Peyer's patch (tissue), 4 donors: Measurements from ENCODE around the gene FRMPD1. TPM values are rescaled to one million over a fixed set of nuclear protein-coding genes. Genes with fewer than 3 reads are reported as not detected.
"Not testable (repeated sequence)": the region's sequence is repeated elsewhere in the genome, so short reads cannot be mapped to it uniquely, and the experiment has no call there.

Experiments
- DNase-seq, 3 donors: peaks; one replicate each; pipeline ENCODE4 v3.0.0-alpha.2; 2017 to 2019
- H3K27ac ChIP-seq, 4 donors: fragments of 200-600 bp; sonication (generic); one replicate each; pipeline ENCODE4 v1.5.1; 2016 to 2019
- H3K27me3 ChIP-seq, 2 donors: fragments of 200-600 bp; sonication (generic); one replicate each; pipeline ENCODE4 v1.5.1; 2019
- H3K36me3 ChIP-seq, 3 donors: fragments of 200-600 bp; sonication (generic); one replicate each; pipeline ENCODE4 v1.5.1; 2016 to 2019
- H3K4me1 ChIP-seq, 4 donors: fragments of 200-600 bp; sonication (generic); one replicate each; pipeline ENCODE4 v1.5.1; 2016 to 2019
- H3K4me3 ChIP-seq, 4 donors: fragments of 200-600 bp; sonication (generic); 1 replicate in 3 of 4; 2 replicates in 1 of 4; pipeline ENCODE4 v1.5.1; 2016 to 2019; ENCODE audit warnings: mild to moderate bottlenecking in 1 of 4
- H3K9me3 ChIP-seq, 4 donors: fragments of 200-600 bp; sonication (generic); one replicate each; pipeline ENCODE4 v1.5.1; 2016 to 2019; ENCODE audit warnings: mild to moderate bottlenecking in 1 of 4
- POLR2A ChIP-seq, 2 donors: fragments of 450-650 bp; IDR thresholded peaks; one replicate each; pipeline ENCODE4 v1.5.1; 2017; ENCODE audit warnings: antibody characterized with exemption in 2 of 2, mild to moderate bottlenecking in 2 of 2, moderate library complexity in 2 of 2
- total RNA-seq, 4 donors: library from RNA; depleted of rRNA; stranded (reverse); fragments of >200 nt; gene quantifications; one replicate each; pipeline ENCODE4 v1.1.0, GENCODE V29; 2016
- TF ChIP-seq, protein P1 (sequence below), 6 experiments: fragments of 450-650 bp in 4 of 6; fragments of 200-600 bp in 2 of 6; sonication (generic) in 1 of 6; IDR thresholded peaks; one replicate each; pipeline ENCODE4 v1.5.1; 2017 to 2019; ENCODE audit warnings: antibody characterized with exemption in 6 of 6, mild to moderate bottlenecking in 3 of 6, moderate library complexity in 1 of 6

The FRMPD1 gene
- total RNA-seq, 4 donors from 2014 or later, result 0.40 TPM; not detected in 3

DNA sequence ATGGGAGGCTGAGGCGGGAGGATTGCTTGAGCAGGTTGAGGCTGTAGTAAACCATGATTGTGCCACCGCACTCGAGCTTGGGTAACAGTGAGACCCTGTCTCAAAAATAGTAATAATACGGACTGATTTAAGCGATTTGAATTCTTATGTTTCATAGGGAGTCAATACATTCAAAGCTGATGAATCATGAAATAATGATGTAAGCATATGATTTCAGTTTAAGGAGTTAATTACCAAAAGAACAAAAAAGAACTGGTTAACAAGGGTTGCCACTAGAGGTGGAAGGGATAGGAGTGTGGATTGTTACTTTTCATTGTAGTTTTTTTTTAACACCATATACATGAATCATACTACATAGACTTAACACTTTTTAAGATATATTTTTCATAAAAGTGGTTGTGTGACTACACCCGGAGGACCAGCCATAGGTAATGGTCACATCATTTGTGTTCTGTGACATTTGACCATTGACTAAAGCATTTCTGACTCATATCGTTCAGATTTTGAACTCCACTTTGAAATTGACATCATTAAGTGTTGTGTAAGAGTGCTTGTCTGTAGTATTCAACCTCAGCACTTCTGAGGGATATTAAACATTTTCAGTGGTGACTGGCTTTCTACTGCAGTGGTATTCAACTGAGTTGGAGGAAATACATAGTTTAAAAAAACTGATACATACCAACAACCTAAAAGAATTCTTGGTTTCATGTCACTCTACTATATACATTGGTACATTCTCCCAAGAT is 109.8 kb downstream of the FRMPD1 start:
- no peaks in the 10 kb centered on the region for H3K36me3 ChIP-seq
- no peaks in the 10 kb centered on the region for H3K4me1 ChIP-seq
- H3K4me3 ChIP-seq, result no peak overlapping the region
- no peak overlapping the region for H3K27ac ChIP-seq
- H3K27me3 ChIP-seq, result no peaks in the 10 kb centered on the region
- no peak for DNase-seq
- no peaks in the 10 kb centered on the region for H3K9me3 ChIP-seq
- TF ChIP-seq, protein P1, sequence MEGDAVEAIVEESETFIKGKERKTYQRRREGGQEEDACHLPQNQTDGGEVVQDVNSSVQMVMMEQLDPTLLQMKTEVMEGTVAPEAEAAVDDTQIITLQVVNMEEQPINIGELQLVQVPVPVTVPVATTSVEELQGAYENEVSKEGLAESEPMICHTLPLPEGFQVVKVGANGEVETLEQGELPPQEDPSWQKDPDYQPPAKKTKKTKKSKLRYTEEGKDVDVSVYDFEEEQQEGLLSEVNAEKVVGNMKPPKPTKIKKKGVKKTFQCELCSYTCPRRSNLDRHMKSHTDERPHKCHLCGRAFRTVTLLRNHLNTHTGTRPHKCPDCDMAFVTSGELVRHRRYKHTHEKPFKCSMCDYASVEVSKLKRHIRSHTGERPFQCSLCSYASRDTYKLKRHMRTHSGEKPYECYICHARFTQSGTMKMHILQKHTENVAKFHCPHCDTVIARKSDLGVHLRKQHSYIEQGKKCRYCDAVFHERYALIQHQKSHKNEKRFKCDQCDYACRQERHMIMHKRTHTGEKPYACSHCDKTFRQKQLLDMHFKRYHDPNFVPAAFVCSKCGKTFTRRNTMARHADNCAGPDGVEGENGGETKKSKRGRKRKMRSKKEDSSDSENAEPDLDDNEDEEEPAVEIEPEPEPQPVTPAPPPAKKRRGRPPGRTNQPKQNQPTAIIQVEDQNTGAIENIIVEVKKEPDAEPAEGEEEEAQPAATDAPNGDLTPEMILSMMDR (IDR thresholded peaks at IDR 0.05), result no peak
- no peak for TF ChIP-seq POLR2A (IDR thresholded peaks at IDR 0.05)

DNA sequence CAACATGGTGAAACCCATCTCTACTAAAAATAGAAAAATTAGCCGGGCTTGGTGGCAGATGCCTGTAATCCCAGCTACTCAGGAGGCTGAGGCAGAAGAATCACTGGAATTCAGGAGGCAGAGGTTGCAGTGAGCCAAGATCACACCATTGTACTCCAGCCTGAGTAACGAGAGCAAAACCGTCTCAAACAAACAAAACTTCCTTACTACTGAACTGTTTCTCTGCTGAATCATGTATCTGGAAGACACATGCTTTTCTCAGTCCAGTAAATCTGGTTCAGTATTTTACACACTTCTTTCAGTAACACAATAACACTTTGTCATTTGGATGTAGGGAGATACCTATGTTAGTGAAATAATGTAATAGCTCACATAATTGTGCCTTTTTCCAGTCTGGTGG is 110.8 kb downstream of the FRMPD1 start:
- Histone ChIP-seq H3K4me3 (no peak overlapping the region), H3K27ac (no peak overlapping the region), H3K4me1 (no peaks in the 10 kb centered on the region), H3K36me3 (no peaks in the 10 kb centered on the region), H3K9me3 (no peaks in the 10 kb centered on the region), H3K27me3 (no peaks in the 10 kb centered on the region)
- TF ChIP-seq, protein P1 (IDR thresholded peaks at IDR 0.05), result no peak
- no peak for TF ChIP-seq POLR2A (IDR thresholded peaks at IDR 0.05)
- no peak for DNase-seq

DNA sequence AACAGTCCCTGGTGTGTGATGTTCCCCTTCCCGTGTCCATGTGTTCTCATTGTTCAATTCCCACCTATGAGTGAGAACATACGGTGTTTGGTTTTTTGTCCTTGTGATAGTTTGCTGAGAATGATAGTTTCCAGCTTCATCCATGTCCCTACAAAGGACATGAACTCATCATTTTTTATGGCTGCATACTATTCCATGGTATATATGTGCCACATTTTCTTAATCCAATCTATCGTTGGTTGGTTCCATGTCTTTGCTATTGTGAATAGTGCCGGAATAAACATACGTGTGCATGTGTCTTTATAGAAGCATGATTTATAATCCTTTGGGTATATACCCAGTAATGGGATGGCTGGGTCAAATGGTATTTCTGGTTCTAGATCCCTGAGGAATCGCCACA is 114.5 kb downstream of the FRMPD1 start:
- H3K36me3 ChIP-seq, H3K9me3 ChIP-seq: not testable (repeated sequence)

DNA sequence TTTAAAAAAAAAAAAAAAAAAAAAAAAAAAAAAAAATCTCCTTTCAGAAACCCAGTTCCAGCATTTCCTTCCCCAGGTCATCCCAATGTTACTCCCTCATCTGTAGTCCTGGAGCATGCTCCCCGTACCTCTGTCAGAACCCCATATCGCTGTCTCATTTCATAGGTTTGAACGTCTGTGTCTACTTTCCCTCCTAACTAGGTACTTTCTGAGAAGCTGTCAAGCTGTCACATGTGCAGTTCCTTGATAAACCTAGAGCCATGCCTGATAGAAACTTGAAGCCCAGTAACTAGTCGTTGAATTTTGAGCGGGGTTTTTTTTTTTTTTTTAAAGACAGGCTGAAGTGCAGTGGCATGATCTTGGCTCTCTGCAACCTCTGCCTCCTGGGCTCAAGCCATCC is 118.6 kb downstream of the FRMPD1 start:
- Histone ChIP-seq H3K4me1 (no peaks in the 10 kb centered on the region), H3K27me3 (no peaks in the 10 kb centered on the region), H3K4me3 (no peak overlapping the region), H3K36me3 (peaks cover 0 to 32% (median 0%) of the 10 kb centered on the region in 3 donors), H3K27ac (no peak overlapping the region), H3K9me3 (no peaks in the 10 kb centered on the region)
- no peak for DNase-seq
- TF ChIP-seq, protein P1 (IDR thresholded peaks at IDR 0.05), result no peak
- TF ChIP-seq POLR2A (IDR thresholded peaks at IDR 0.05), result no peak

More for the DNA sequence above, 114.5 kb downstream of the FRMPD1 start:
- DNase-seq, H3K27ac ChIP-seq, H3K4me1 ChIP-seq, H3K4me3 ChIP-seq, H3K27me3 ChIP-seq: not testable (repeated sequence)

DNA sequence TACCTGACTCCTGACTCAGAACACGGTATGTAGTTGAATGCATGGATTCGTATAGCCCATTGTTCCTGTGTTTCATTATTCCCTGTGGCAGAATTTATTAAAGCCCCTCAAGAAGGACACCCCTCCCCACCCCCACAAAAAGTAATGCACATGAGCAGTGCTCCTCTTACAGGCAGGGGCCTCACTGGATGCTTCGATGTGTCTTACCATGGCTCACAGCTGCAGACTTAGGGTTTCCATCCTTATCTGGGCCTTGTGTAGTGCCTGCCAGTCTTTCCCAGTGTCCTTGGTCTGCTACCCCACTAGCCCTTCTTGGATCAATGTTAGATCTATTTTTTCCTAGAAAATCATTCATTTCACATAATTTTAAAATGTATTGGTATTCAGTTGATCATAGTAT is 119.2 kb downstream of the FRMPD1 start:
- H3K36me3 ChIP-seq, result peaks cover 0 to 32% (median 0%) of the 10 kb centered on the region in 3 donors
- no peak for DNase-seq
- H3K4me1 ChIP-seq, result no peaks in the 10 kb centered on the region
- no peak overlapping the region for H3K4me3 ChIP-seq
- no peak overlapping the region for H3K27ac ChIP-seq
- TF ChIP-seq POLR2A (IDR thresholded peaks at IDR 0.05), result no peak
- TF ChIP-seq, protein P1 (IDR thresholded peaks at IDR 0.05), result no peak
- no peaks in the 10 kb centered on the region for H3K9me3 ChIP-seq
- H3K27me3 ChIP-seq, result no peaks in the 10 kb centered on the region

DNA sequence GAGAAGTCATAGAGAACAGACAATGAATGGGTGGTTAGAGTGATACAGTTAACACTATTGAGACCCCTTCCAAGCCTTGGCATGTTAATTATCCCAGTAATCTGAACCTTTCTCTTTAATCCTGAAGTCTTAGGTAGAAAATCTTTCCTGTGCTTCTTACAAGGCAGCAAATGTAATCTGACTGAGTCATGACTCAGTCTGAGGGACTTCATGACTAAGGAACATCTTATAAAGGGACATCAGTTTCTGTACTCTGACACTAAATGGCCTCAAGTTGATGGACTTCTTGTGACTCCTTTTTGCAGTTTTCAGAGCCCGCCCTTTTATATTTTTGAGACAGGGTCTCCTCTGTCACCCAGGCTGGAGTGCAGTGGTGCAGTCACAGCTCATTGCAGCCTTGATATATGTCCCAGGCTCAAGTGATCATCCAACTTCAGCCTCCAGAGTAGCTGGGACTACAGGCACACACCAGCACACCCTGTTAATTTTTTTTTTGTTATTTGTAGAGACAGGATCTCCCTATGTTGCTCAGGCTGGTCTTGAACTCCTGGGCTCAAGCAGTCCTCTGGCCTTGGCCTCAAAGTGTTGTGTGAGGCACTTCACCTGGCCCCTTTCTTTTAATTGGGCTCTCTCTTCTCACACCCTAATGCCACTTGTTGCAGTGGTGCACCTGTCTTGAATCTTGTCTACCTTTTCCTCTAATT is 124.6 kb downstream of the FRMPD1 start:
- no peak for DNase-seq
- H3K36me3 ChIP-seq, result peaks cover 0 to 72% (median 0%) of the 10 kb centered on the region in 3 donors
- TF ChIP-seq, protein P1 (IDR thresholded peaks at IDR 0.05), result no peak
- no peak for TF ChIP-seq POLR2A (IDR thresholded peaks at IDR 0.05)
- H3K27ac ChIP-seq, result no peak overlapping the region
- no peaks in the 10 kb centered on the region for H3K27me3 ChIP-seq
- H3K4me3 ChIP-seq, result no peak overlapping the region
- H3K4me1 ChIP-seq, result no peaks in the 10 kb centered on the region
- H3K9me3 ChIP-seq, result no peaks in the 10 kb centered on the region
